SU-DHL-6 (cell line): ENCODE measurements around the gene RSPH4A.

ENCODE experiments used
- EZH2phosphoT487 ChIP-seq: fragments of 200-600 bp; sonication (generic), shearing (Covaris generic); conservative IDR thresholded peaks from 2 replicates; pipeline ENCODE4 v1.6.1; 2018; ENCODE audit warnings: mild to moderate bottlenecking, antibody characterized with exemption, low read length, moderate library complexity, mixed read lengths
- TF ChIP-seq, protein P1 (sequence below): fragments of 200-600 bp; sonication (generic); IDR thresholded peaks from one replicate; pipeline ENCODE4 v1.5.1; 2017; ENCODE audit warnings: antibody characterized with exemption, mild to moderate bottlenecking, low read length, moderate library complexity; ENCODE audit not compliant: insufficient read depth, poor library complexity, severe bottlenecking

DNA sequence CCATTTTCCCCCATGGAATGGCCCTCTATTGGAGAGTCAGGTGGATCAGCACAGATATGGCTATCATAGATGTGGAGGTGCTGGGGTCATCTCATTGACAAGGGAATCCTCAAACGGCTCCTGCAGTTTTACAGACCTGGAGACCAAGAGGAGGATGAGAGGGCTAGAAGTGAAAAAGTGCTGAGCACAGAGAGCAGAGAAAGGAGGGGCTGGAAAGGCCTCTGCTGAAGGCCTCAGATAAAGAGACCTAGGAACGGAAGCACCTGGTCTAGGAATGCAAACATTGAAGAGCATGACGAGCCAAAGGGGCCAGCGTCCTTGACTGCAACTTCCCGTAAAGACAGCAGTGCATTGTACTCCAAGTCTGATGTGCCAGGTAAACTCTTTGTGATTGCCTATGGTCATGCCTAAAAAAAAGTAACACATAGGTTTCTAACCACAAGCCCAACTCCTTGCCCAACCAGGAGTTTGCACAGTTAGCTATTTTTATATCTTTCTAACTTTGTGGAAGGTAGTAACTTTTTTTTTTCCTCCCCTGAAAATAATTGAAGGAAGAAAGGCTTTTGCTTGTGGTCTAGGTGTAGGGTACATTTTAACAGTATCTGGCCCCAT, 15.2 kb downstream of the RSPH4A start:
- TF ChIP-seq, protein P1, sequence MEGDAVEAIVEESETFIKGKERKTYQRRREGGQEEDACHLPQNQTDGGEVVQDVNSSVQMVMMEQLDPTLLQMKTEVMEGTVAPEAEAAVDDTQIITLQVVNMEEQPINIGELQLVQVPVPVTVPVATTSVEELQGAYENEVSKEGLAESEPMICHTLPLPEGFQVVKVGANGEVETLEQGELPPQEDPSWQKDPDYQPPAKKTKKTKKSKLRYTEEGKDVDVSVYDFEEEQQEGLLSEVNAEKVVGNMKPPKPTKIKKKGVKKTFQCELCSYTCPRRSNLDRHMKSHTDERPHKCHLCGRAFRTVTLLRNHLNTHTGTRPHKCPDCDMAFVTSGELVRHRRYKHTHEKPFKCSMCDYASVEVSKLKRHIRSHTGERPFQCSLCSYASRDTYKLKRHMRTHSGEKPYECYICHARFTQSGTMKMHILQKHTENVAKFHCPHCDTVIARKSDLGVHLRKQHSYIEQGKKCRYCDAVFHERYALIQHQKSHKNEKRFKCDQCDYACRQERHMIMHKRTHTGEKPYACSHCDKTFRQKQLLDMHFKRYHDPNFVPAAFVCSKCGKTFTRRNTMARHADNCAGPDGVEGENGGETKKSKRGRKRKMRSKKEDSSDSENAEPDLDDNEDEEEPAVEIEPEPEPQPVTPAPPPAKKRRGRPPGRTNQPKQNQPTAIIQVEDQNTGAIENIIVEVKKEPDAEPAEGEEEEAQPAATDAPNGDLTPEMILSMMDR, result no peak
- TF ChIP-seq EZH2phosphoT487, result no peak
